DND-41 (cell line): ENCODE data around the gene HLA-B.

Experiments used
- ATAC-seq: fragments of 200-7000 bp; cut with Tn5 transposase; 3 replicates; pipeline ENCODE4 v1.9.1; 2021; ENCODE audit warnings: low read depth; ENCODE audit not compliant: insufficient read depth
- DNase-seq: peaks from one replicate; pipeline ENCODE4 v3.0.0-alpha.2; 2020
- H2AFZ ChIP-seq: 2 replicates; pipeline ENCODE4 v1.6.0; 2012; ENCODE audit warnings: low read depth, low read length
- H3K27ac ChIP-seq: 2 replicates; pipeline ENCODE4 v1.5.1; 2012; ENCODE audit warnings: low read length, inconsistent platforms
- H3K27me3 ChIP-seq: fragments of 200-600 bp; sonication (generic); 2 replicates; pipeline ENCODE4 v1.6.0; 2012; ENCODE audit warnings: low read length, mild to moderate bottlenecking, inconsistent platforms; ENCODE audit not compliant: insufficient read depth, poor library complexity
- H3K36me3 ChIP-seq: 2 replicates; pipeline ENCODE4 v1.5.1; 2012; ENCODE audit warnings: low read length, inconsistent platforms; ENCODE audit not compliant: insufficient read depth
- H3K4me1 ChIP-seq: 2 replicates; pipeline ENCODE4 v1.5.1; 2012; ENCODE audit warnings: mild to moderate bottlenecking, low read length; ENCODE audit not compliant: insufficient read depth
- H3K4me2 ChIP-seq: 2 replicates; pipeline ENCODE4 v1.6.0; 2012; ENCODE audit warnings: mild to moderate bottlenecking, moderate library complexity, low read length, inconsistent platforms; ENCODE audit not compliant: insufficient read depth
- H3K4me3 ChIP-seq, 2 experiments: fragments of 200-600 bp in 1 of 2; shearing (Covaris generic) in 1 of 2; 2 replicates each; pipeline ENCODE4 v1.5.1; 2012 to 2016; ENCODE audit warnings: inconsistent platforms in 2 of 2, low read length in 2 of 2, mild to moderate bottlenecking in 2 of 2, low read depth in 1 of 2, moderate library complexity in 1 of 2
- H3K79me2 ChIP-seq: 2 replicates; pipeline ENCODE4 v1.6.0; 2012; ENCODE audit warnings: low read length, inconsistent platforms; ENCODE audit not compliant: insufficient read depth
- H3K9ac ChIP-seq: 2 replicates; pipeline ENCODE4 v1.6.0; 2012; ENCODE audit warnings: low read depth, mild to moderate bottlenecking, inconsistent platforms, low read length, moderate library complexity
- H3K9me3 ChIP-seq: 2 replicates; pipeline ENCODE4 v1.5.1; 2012; ENCODE audit warnings: low read length, moderate library complexity, mild to moderate bottlenecking, inconsistent platforms; ENCODE audit not compliant: insufficient read depth, severe bottlenecking
- H4K20me1 ChIP-seq: 2 replicates; pipeline ENCODE4 v1.6.0; 2012; ENCODE audit warnings: low read length; ENCODE audit not compliant: insufficient read depth
- EZH2 ChIP-seq: IDR thresholded peaks from 3 replicates; pipeline ENCODE4 v1.6.1; 2012; ENCODE audit warnings: borderline replicate concordance, low read depth, mild to moderate bottlenecking, moderate library complexity, low read length, inconsistent platforms; ENCODE audit not compliant: severe bottlenecking
- TF ChIP-seq, protein P1 (sequence below): IDR thresholded peaks from 2 replicates; pipeline ENCODE4 v1.5.1; 2012; ENCODE audit warnings: borderline replicate concordance, low read length, moderate library complexity, mild to moderate bottlenecking; ENCODE audit not compliant: poor library complexity, severe bottlenecking; ENCODE audit errors: extremely low read depth

The HLA-B gene

DNA sequence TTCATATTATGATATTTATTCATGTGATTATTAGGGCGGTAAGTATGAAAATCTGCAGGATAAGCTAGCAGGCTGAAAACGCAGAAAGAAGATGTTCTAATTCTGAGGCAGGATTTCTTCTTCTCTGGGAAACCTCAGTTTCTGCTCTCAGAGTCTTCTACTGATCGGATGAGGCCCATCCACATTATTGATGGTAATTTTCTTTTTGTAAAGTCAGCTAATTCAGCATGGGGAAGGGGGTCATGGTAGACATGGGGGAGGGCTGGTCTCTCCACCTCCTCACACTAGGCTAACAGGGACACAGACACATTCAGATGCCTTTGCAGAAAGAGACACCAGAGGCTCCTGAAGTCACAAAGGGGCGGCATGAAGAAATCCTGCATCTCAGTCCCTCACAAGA lies 24.7 kb upstream of the HLA-B start:
- no peak overlapping the region for H2AFZ ChIP-seq
- DNase-seq = no peak
- H3K36me3 ChIP-seq = no peaks in the 10 kb centered on the region
- no peak overlapping the region for H3K4me2 ChIP-seq
- no peaks in the 10 kb centered on the region for H3K79me2 ChIP-seq
- TF ChIP-seq, protein P1, sequence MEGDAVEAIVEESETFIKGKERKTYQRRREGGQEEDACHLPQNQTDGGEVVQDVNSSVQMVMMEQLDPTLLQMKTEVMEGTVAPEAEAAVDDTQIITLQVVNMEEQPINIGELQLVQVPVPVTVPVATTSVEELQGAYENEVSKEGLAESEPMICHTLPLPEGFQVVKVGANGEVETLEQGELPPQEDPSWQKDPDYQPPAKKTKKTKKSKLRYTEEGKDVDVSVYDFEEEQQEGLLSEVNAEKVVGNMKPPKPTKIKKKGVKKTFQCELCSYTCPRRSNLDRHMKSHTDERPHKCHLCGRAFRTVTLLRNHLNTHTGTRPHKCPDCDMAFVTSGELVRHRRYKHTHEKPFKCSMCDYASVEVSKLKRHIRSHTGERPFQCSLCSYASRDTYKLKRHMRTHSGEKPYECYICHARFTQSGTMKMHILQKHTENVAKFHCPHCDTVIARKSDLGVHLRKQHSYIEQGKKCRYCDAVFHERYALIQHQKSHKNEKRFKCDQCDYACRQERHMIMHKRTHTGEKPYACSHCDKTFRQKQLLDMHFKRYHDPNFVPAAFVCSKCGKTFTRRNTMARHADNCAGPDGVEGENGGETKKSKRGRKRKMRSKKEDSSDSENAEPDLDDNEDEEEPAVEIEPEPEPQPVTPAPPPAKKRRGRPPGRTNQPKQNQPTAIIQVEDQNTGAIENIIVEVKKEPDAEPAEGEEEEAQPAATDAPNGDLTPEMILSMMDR = no peak
- no peak for TF ChIP-seq EZH2
- ATAC-seq = no peak
- 0 out of 2 replicates have a peak, but pooled peaks cover 2% of the 10 kb centered on the region for H4K20me1 ChIP-seq
- H3K27me3 ChIP-seq = peaks cover 20% of the 10 kb centered on the region
- no peak overlapping the region for H3K27ac ChIP-seq
- H3K4me1 ChIP-seq = no peaks in the 10 kb centered on the region
- H3K9ac ChIP-seq = no peak overlapping the region
- H3K9me3 ChIP-seq = no peaks in the 10 kb centered on the region
- no peak overlapping the region for H3K4me3 ChIP-seq

DNA sequence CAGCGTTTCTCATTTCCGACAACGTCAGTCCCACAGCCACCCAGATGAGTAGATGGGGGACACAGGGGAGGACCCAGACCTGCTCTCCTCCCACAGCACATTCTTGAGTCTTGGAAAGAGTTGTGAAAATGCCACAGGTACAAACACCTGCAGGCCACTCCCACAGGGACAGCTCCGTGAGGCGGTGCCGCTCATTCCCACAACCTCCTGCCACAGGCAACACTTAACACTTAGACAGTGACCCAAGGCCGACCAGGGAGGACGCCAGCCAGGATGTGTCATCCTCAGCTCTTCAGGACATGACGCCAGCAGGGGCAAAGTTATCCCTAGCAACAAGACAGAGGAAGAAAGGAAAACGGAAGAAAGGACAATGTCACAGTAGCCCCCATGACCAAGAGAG lies 22.9 kb upstream of the HLA-B start:
- ATAC-seq = no peak
- no peak overlapping the region for H2AFZ ChIP-seq
- peaks cover 26% of the 10 kb centered on the region for H3K27me3 ChIP-seq
- H3K4me2 ChIP-seq = no peak overlapping the region
- H3K79me2 ChIP-seq = no peaks in the 10 kb centered on the region
- no peak for DNase-seq
- 0 out of 2 replicates have a peak, but pooled peaks cover 2% of the 10 kb centered on the region for H4K20me1 ChIP-seq
- H3K4me1 ChIP-seq = no peaks in the 10 kb centered on the region
- H3K9ac ChIP-seq = no peak overlapping the region
- TF ChIP-seq, protein P1 = no peak
- no peak for TF ChIP-seq EZH2
- H3K4me3 ChIP-seq = no peak overlapping the region
- no peaks in the 10 kb centered on the region for H3K36me3 ChIP-seq
- H3K27ac ChIP-seq = no peak overlapping the region
- no peaks in the 10 kb centered on the region for H3K9me3 ChIP-seq

DNA sequence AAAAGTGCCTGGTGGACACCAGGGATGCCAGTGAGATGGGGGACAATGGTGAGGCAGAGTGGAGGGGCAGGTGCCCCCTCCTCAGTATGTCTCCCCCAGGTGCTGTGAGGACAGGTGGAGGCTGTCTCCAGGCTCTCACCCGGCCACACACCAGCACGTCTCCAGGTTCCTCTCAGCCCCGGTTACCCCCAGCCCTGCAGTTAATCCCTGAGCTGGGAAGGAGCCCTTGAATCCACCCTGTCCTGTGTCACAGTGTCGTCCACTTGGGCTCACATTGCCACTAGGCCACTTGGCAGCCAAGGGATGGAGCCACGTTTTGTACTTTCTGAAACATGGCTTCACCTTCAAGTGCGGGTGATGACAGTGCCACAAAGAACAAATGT lies 21.7 kb upstream of the HLA-B start:
- Histone ChIP-seq H2AFZ (no peak overlapping the region), H3K79me2 (no peaks in the 10 kb centered on the region), H3K9ac (no peak overlapping the region), H3K4me2 (no peak overlapping the region), H3K27ac (no peak overlapping the region), H3K36me3 (no peaks in the 10 kb centered on the region), H3K4me3 (no peak overlapping the region), H3K9me3 (no peaks in the 10 kb centered on the region), H3K27me3 (peaks cover 26% of the 10 kb centered on the region), H3K4me1 (no peaks in the 10 kb centered on the region), H4K20me1 (0 out of 2 replicates have a peak, but pooled peaks cover 2% of the 10 kb centered on the region)
- no peak for ATAC-seq
- TF ChIP-seq, protein P1 = no peak
- TF ChIP-seq EZH2 = no peak
- no peak for DNase-seq
